ENCODE data around the gene FGF18.

The FGF18 gene

GRCh38 chr5:171386861-171387344, 32.5 kb upstream of the FGF18 start:
- TF ChIP-seq CTCF (IDR thresholded peaks at IDR 0.05; ENCODE audit: low read depth, low read length): no peak
- H3K4me3 ChIP-seq (ENCODE audit: low read depth, low read length): peak overlapping the region; percentile 90

GRCh38 chr5:171387345-171387969, 32.0 kb upstream of the FGF18 start, which contains the start of gene NPM1:
Gene NPM1, plus strand, starts transcription at chr5:171387849. Its CDS starts 100 bp downstream, at chr5:171387949.
- H3K4me3 ChIP-seq (ENCODE audit: low read depth, low read length): peak within 1 kb of the TSS; percentile 90
- no peak for TF ChIP-seq CTCF (IDR thresholded peaks at IDR 0.05; ENCODE audit: low read depth, low read length)

- no peak for TF ChIP-seq CTCF (IDR thresholded peaks at IDR 0.05; ENCODE audit: low read depth, low read length)
- peak overlapping the region; percentile 90 for H3K4me3 ChIP-seq (ENCODE audit: low read depth, low read length)
Observed at GRCh38 chr5:171387970-171388815, 31.3 kb upstream of the FGF18 start.

- TF ChIP-seq CTCF (IDR thresholded peaks at IDR 0.05; ENCODE audit: low read depth, low read length): no peak
- peak overlapping the region; percentile 90 for H3K4me3 ChIP-seq (ENCODE audit: low read depth, low read length)
Observed at GRCh38 chr5:171388816-171389168, 30.7 kb upstream of the FGF18 start.

GRCh38 chr5:171390883-171391677, 28.4 kb upstream of the FGF18 start:
- no peak overlapping the region for H3K4me3 ChIP-seq (ENCODE audit: low read depth, low read length)
- TF ChIP-seq CTCF (IDR thresholded peaks at IDR 0.05; ENCODE audit: low read depth, low read length): no peak

GRCh38 chr5:171391996-171392577, 27.4 kb upstream of the FGF18 start:
- H3K4me3 ChIP-seq (ENCODE audit: low read depth, low read length): no peak overlapping the region

More at GRCh38 chr5:171391996-171392577, 27.4 kb upstream of the FGF18 start:
- no peak for TF ChIP-seq CTCF (IDR thresholded peaks at IDR 0.05; ENCODE audit: low read depth, low read length)
